ES-I3 (cell line): ENCODE data around the gene SLC35A1.

Experiments
- H3K36me3 ChIP-seq: 2 replicates; pipeline ENCODE4 v1.6.1; 2013; ENCODE audit warnings: mild to moderate bottlenecking, low read length, control low read depth, moderate library complexity; ENCODE audit not compliant: insufficient read depth
- H3K4me1 ChIP-seq: 2 replicates; pipeline ENCODE4 v1.6.1; 2013; ENCODE audit warnings: mild to moderate bottlenecking, control low read depth, low read length; ENCODE audit not compliant: insufficient read depth
- H3K9ac ChIP-seq: 2 replicates; pipeline ENCODE4 v1.6.1; 2013; ENCODE audit warnings: low read depth, mild to moderate bottlenecking, low read length, moderate library complexity
- H3K9me3 ChIP-seq: 2 replicates; pipeline ENCODE4 v1.6.1; 2013; ENCODE audit warnings: mild to moderate bottlenecking, low read length, moderate library complexity; ENCODE audit not compliant: control insufficient read depth, insufficient read depth

The SLC35A1 gene

DNA sequence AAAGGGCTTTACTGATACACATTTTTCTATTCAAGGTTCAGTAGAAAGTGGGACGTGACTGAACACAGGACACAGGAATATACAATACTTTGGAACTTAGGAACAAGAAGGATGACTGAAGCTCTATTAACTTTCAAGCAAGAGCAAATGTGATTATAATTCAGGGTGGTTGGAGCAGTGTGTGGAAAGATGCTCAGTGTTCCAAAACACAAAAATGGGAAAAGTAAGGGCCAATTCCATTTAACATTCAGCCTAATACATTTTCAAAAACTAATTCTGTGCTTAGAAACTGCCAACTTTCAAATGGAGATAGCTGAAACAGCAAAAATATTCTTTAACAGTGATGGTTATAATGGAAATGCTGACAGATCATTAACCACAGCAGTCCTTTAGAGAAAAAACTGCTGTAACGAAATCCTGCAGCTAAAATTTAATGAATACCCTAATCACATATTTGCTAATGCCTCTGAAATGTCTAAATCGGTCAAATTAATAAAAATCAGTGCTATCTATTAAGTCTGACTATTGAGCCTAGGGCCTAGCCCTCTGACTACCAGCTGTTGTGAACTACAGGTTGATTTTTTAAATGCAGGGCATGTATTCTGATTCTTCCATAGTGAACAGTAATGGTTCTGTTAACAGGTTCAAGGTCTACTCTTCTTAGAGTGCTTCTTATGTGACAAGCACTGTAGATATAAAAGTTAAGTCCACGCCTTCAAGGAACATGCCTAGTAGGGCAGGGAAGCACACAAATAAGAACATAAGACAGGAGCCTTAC is 71.1 kb downstream of the SLC35A1 start:
- Histone ChIP-seq H3K9ac (no peak overlapping the region), H3K36me3 (peaks cover 31% of the 10 kb centered on the region), H3K4me1 (no peaks in the 10 kb centered on the region), H3K9me3 (peaks cover 4% of the 10 kb centered on the region; the same call in 1 of the 2 replicates)

DNA sequence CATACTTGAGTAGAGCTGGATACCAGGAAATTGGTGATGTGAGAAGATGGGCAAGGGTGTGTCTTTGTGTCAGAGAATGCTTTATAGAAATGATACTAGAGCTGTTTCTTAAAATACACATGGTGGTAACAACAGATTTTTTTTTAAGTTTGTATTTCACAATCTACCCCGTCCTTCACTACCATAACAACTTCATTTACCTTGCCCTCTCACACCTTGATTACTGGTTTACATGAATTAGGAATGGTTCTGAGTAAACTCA is 71.6 kb downstream of the SLC35A1 start:
- Histone ChIP-seq H3K9me3 (peaks cover 4% of the 10 kb centered on the region; the same call in 1 of the 2 replicates), H3K9ac (no peak overlapping the region), H3K36me3 (peaks cover 27% of the 10 kb centered on the region), H3K4me1 (no peaks in the 10 kb centered on the region)

DNA sequence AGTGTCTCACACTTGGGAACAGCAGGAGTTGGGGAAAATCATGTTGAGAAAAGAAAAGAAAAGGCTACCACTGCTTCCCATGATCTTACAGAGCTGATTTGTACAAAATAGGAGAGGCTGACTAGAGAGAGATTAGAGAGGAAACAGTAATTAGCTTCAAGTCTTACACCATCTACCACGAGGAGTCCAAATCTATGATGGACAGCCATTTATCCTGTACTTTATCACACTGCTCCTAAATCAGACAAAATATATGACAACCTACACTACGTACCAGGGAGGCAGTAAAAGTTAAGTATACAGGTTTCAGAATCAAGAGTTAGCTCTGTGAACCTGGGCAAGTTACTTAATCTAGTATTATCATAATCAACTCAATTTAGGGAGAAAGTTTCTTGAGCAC is 79.0 kb downstream of the SLC35A1 start:
- Histone ChIP-seq H3K9ac (no peak overlapping the region), H3K36me3 (peaks cover 4% of the 10 kb centered on the region; the same call in 1 of the 2 replicates), H3K9me3 (no peaks in the 10 kb centered on the region), H3K4me1 (no peaks in the 10 kb centered on the region)

DNA sequence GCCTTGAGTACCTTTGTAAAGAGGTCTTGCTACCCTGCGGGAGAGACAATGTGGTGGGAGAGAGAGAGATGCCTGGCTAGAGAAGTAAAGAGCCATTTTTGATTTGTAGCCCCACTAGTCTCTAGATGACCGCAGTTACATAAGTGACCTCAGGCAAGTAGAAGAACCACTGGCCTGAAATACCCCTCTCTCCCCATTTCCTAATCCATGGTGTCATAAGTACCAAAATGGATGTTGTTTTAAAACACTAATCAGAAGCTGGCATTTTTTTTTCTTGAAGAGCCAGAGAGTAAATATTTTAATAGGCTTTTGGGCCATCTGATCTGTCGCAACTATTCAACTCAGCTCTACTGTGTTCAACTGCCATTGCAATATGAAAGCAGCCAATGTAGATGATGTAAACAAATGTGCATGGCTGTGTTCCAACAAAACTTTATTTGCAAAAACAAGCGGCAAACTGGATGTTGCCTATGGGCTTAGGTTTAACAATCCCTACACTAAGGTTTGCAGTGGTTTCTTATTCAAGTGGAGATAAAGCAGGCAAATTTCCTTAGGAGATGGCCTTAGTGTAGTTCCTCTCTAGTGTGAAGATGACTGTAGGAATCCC is 80.5 kb downstream of the SLC35A1 start:
- peaks cover 4% of the 10 kb centered on the region; the same call in 1 of the 2 replicates for H3K36me3 ChIP-seq

DNA sequence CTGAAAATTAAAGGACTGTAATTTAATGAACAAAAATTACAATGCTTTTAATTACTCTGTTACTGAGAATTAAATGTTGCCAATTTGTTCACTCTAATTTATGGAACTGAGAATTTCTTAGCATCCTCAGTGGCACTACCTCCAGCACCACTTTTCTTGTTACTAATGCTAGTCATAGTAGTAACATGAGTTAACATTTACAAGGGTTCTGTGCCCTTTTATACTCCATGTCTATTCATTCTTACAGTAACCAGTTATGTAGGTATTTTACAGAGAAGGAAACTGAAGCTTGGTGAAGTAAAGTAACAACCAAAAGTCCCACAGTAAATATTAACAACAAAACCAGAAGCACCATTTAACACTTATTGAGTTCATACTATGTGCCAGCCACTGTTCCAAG is 82.7 kb downstream of the SLC35A1 start:
- H3K9me3 ChIP-seq, result no peaks in the 10 kb centered on the region
- no peak overlapping the region for H3K9ac ChIP-seq
- H3K36me3 ChIP-seq, result peaks cover 4% of the 10 kb centered on the region; the same call in 1 of the 2 replicates
- H3K4me1 ChIP-seq, result no peaks in the 10 kb centered on the region

More for the DNA sequence above, 80.5 kb downstream of the SLC35A1 start:
- Histone ChIP-seq H3K9ac (no peak overlapping the region), H3K9me3 (no peaks in the 10 kb centered on the region), H3K4me1 (no peaks in the 10 kb centered on the region)

DNA sequence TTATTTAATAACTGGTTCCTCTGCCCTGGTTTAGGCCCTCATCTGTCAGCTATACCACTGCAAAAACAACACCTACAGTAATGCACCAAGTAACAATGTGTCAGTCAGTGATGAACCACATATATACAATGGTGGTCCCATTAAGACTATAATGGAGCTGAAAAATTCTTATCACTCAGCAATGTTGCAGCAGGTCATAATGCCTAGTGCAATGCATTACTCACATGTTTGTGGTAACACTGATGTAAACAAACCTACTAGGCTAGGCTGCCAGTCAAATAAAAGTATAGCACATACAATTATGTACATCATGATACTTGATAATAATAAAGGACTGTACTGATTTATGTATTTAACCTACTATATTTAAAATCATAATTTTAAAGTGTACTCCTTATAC is 85.7 kb downstream of the SLC35A1 start:
- Histone ChIP-seq H3K9me3 (no peaks in the 10 kb centered on the region), H3K36me3 (peaks cover 3% of the 10 kb centered on the region; the same call in 1 of the 2 replicates), H3K9ac (no peak overlapping the region), H3K4me1 (peaks cover 6% of the 10 kb centered on the region)

DNA sequence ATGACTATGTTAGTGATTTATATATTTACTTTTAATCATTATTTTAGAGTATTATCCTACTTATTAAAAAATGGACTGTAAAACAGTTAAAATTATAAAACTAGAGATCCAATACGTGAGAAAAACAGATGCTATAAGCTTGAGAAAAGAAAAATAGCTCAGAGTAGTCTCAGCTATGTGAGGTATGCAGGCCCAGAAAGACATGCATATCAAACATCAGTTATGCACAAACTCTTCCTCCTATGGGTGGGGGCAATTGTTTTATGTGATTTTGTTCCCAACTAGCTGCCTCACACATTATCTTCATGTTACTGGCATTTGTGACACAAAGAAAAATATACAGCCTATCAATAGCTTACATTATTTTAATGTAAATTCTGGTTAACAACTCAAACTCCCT is 88.2 kb downstream of the SLC35A1 start:
- H3K9ac ChIP-seq, result no peak overlapping the region
- H3K36me3 ChIP-seq, result no peaks in the 10 kb centered on the region; the same call in 1 of the 2 replicates
- peaks cover 6% of the 10 kb centered on the region for H3K4me1 ChIP-seq
- no peaks in the 10 kb centered on the region for H3K9me3 ChIP-seq
